NCI-H187 treated with DMSO at 0.1 percent for 48 hours (cell line): ENCODE results near the gene TMEM178B.
A peak's percentile ranks its signal among the peaks of the same experiment; 100 is the strongest.
"Not testable (repeated sequence)": the region's sequence is repeated elsewhere in the genome, so short reads cannot be mapped to it uniquely, and the experiment has no call there.

Experiments used
- DNase-seq: peaks from one replicate; lab custom pipeline; 2025; lab: John Stamatoyannopoulos, UW

TMEM178B gene

DNA sequence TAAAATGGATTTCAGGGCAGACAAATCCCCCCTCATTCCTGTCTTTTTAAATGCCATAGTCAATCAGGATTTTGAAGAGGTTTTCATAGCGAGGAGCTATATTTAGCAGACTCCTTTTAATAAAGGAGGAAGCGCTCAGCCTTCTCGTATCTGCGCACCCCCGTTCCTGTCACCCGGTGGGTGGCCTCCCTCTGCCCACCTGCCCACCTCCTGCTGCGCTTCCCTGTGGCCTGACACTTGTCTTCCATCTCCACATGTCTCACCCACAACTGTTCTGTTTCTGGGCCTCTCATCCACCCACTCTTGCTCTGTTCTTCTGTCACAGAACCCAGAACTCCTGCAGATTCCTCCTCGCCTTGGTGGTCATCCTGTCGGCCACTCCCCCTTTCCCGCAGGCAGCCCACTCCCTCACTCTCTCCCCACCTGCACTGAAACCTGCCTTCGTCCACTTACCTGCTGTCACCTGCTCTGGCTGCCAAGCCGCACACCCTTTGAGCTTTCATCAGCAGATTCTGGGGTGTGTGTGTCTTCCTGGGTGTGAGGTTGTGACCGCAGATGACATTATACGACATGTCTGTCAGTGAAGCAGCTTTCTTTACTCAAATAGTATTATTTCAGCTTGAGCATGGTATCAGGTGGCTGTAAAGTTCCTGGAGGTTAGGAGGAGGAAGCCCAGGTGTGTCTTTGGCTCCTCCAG is 313.8 kb downstream of the TMEM178B start:
- no peak for DNase-seq

DNA sequence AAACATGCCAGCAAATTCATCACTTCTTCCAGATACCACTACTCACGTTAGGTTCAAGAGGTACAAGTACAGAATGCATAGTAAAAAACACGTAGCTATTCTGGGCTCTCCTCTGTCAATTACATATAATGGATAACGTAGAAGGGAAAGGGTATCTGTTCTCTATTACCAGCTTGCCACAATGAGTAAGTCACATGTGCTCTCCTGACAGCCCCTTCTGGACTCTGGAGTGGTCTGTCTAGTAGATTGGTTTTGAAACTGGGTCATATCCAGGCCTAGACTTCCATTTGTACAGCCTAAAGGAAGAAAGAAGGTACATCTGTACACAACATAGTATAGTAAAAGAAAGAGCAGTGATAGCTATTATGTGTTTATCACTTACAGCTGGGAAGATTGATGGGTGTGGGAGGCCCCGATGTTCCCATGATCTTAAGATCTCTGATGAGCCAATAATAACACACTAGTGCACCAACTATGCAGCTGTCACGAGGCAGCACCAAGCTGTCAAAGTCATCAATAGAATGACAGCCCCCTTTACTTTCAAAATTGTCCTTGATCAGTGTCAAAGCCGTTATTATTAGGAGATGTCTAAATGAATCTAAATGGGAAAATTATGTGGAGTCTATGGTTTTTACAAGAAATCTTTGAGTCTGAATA is 315.4 kb downstream of the TMEM178B start:
- DNase-seq = no peak

DNA sequence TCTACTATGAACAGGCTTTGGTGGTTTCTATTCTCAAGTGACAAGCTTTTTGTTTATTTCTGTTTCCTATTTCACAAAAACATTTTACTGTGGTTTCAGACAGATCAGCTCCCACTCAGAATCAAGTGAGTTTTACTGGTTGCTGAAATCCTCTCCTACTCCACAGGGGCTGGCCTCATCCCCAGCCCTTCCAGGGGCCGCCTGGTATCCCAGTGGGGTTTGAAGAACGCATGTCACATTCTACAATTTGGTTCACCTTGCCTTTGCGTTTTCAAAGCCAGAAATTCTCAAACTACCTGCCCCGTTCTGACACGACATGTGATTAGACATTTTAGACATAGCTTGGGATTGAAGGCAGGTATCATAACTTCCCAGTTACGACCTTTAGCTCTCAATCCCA is 316.5 kb downstream of the TMEM178B start:
- DNase-seq = no peak

DNA sequence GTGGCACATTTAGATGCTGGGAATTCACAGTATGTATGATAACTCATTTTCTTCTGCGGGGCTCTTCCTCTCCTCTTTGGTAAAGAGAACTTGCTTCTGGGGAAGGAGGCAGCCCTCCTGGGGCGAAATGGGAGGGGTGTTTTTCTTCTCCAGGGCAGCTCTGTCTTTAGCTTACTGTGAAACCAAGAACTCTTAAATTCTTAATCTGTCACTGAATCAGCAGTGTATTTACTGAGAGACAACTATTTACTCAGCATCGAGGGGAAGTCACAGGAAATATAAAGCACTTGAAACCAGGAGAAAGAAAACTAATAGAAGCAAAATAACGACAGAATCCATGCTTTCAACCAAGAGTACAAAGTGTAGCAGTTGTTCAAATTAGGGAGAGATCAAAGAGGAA is 319.2 kb downstream of the TMEM178B start:
- DNase-seq = no peak

DNA sequence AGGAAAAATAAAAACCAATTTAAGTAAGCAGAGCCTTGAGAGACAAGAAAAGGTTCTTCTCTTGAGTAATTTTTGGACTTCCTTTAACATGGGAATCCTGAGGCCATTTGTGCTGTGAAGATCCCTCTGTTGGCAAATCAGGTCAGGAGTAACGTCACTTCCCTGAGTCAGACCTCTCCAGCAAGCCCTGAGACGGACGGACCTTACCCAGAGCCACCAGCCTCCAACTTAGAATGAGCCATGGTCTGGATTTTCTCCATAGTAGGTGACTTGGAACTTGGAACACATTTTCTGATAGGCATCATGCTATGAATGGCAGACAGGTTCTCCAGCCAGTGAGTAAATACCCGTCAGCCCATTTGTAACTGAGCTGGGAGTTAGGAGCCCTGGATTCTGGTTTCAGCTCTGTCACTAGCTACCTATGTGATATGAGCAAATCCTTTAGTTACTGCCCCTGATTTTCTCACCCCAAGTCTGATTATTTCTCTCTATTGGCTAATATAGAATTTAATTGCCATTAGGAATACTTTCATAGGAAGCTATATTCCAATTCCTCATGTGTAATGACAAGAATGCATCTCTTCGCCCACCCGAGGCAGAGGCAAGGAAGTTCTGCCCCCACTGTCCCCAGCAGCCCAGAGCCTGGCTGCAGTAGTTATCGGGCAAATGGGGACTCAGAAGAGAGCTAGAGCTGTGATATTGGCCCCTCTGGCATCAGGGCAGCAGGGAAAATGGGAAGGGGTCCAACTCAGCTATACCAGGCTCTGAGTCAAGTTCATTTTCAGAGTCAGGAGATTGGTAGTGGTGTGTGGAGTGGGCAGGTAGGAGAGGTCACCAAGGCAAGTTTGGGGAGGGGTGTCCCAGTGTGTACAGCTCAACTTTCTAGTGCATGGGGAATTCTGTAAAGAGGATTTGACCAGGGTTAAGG is 323.6 kb downstream of the TMEM178B start:
- no peak for DNase-seq

DNA sequence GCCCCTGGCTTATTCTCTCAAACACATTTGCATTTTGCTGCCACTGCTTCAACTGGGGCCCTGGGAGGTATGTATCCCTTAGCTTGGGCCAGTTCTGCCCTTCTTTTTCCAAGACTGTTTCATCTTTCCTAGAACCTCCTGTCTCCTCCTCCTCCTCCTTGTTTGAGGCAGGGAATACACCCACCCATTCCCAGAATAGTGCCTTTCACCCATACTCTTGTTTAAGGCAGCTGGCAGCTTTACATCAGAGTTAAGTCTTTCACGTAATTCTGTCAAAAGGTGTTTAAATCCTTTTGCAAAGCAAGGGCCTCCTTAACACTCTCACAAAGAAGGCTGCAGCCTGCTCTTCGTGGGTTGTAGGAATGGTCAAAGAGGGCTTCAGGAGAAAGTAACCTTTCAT is 326.5 kb downstream of the TMEM178B start:
- DNase-seq = no peak

DNA sequence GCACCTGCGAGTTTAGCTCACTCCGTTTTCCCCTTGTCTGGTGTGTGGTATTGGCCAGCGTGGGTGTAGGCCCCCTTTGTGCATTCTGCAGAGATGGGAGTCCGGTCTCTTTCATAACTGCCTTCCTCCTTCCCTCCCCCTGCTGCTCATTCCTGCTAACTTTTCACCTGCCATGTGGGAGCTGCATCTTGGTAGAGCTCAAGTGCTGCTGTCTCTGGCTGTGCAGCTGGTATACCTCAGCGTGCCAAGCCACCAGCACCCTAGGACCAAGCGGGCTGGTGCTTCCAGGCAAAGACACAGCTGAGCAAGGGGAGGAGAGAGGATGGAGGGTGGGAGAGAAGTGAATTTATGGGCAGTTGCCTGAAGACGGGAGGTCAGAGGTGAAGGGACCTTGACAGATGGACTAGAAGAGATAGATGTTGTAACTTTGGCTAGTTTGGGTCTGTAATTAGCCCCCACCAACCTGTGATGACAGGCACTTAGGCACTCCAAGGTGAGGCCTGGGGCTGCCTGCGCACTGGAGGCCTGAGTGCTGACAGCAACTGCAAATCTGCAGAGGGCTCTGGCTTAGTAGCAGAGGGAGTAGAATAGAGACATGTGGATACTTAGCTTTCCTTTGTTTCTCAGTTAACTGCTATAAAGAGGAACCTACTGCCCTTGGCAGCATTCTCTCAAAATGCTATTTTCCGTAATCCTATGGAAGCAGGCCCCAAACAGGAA is 328.6 kb downstream of the TMEM178B start:
- no peak for DNase-seq

DNA sequence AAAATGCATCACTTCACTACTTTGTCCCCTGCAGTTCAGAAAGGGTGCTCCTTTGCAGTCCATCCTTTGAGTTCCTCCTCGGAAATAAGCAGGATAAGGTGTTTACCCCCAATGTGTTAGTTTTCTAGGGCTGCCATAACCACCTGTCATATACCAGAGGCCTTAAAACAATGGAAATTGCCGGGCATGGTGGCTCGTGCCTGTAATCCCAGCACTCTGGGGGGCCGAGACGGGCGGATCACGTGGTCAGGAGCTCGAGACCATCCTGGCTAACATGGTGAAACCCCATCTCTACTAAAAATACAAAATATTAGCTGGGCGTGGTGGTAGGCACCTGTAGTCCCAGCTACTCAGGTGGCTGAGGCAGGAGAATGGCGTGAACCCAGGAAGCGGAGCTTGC is 330.0 kb downstream of the TMEM178B start:
- DNase-seq = not testable (repeated sequence)

DNA sequence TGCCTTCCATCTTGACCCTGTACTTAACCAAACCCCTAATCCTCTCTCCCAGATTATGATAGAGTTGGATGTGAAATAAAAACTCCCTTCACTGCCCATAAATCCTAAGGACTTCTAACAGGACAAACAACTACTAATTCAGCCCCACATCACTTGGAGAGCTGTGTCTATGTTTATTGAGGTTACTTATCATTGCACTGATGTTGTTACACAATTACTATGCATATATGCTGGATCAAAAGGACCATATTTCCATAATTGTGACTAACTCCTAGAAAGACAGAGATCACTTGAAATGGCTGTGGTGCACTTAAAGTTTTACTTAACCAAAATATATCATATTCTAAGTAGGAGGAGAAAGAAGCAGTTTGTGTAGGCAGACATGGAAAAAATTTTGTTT is 332.5 kb downstream of the TMEM178B start:
- DNase-seq = no peak

DNA sequence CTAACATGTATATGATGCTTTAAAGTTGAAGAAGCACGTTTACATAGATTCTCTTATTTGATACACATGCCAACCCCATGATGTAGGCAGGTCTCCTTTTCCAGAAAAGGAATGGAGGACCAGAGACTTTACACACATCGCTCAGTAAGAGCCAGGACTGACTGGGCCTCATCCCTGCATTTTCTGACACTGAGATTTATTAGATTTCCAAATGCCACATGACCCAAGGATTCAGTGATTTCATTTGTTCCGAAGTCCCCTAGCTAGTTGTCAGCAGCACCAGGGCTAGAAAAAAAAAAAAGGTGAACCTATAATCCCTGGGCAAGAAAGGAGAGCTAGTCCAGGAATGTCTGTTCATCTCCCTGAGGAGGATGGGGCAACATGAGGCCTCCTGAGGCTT is 334.0 kb downstream of the TMEM178B start:
- DNase-seq = no peak

DNA sequence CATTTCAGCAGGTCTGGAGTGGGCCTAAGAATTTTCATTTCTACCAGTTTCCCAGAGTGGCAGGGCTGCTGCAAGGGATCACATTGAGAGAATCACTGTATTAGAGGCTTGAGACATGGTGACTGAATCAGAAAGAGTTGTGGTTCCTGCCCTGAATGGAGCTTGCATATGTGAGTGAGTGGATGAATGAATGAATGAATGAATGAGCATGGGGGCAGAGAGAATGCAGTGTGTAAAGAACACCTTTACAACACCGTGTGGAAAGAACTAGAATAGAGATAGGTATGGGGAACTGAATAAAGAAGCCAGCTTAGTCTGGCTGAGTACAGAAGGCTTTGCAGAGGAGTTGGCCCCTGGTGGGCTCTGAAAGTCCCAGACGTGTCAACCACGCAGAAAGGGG is 334.6 kb downstream of the TMEM178B start:
- DNase-seq = no peak

DNA sequence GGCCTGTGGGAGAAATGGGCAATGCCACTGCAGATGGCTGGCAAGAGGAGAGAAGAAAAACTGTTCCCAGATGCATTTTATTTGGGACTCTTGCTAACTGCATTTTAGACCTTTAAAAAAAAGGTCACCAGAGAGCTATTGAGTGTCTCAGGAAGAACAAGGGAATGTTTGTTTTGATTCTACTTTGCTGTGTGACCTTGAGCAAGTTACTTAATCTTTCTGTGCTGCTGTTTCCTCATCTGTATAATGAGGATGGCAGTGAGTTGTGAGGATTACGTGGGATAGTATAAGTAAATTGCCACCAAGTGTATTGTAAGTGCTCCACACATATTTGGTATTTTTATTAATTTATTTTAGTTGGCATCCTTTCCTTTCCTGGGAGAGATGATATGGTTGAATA is 335.4 kb downstream of the TMEM178B start:
- no peak for DNase-seq

DNA sequence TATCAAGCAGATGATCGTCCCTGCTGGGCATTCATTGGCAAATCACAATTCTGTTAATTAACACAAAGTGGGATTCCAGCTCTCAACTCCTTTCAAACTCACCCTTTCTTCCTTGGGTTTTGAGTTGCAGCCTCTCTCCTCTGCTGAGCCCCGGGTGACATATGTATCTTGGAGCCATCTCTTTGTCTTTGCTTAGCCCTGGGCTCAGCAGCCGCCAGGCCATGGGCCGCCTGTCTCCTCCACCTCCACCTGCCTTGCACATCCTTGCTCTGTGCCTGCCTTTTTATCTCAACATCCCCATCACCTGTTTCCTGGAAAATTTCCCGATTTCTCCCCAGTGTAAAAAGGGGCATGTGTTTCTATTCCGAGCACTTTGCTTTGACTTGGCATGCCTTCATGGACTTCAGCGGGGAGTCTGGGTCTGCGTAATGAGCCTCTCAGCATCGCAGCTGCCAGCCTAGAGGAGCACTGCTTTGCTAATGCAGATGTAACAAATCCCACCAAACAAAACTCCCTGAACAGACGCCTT is 336.0 kb downstream of the TMEM178B start:
- DNase-seq = peak; percentile 89

DNA sequence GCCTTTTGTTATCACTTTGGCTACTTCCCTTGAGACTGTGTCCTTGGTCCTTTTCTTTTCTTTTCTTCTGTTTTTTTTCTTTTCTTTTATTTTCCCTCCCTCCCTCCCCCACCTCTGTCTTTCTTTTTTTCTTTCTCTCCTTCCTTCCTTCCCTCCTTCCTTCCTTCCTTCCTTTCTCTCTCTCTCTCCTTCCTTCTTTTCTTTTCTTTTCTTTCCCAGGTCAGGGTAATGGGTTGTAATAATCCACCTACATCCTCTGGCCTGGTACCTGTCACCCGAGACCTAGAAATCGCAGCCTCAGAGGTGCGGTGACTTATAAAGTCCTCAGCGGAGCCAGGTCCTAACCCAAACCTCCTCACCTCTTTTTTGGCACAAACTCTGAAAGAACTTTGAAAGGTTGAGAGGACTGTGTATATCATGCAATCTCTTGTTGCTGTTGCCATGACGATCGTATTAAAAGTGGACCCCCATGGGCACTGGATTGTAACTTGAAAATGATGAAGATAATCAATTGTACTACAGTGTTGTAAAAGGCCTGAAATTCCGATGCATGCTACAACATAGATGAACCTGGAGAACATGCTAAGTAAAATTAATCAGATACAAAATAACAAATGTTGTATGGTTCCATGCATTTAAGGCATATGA is 336.6 kb downstream of the TMEM178B start:
- no peak for DNase-seq

DNA sequence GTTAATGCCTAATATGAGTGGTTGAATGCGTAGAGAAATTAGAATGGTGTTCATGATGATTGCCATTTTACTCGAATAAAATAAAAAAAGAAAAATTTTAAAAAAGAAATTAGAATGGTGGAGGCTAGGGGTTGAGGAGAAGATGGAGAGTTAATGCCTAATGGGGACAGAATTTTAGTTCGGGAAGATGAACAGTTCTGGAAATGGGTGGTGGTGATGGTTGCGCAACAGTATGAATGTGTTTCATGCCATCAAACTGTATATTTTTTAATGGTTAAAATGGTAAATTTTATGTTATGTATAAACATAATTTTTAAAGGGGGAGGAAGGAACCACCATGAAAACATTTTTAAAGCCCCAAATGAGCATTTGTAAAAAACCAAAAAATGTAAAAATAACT is 337.3 kb downstream of the TMEM178B start:
- no peak for DNase-seq

DNA sequence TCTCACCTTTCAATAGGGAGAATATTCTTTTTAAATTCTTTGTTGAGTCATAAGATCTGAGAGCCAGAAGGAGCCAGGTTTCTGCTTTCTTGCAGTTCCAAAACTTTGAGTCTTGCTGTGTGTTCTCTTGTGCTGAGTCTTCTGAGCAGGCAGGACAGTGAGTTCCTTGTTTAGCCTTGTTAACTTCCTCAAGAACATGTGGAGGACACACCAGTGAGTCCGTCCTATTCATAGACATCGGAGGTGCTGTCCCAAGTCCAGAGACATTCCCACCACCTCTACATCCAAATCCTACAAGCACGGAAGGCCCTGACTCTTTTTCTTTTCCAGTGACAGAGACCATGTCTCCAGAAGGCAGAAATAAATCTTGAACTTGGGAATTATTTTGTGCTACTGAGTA is 342.1 kb downstream of the TMEM178B start:
- DNase-seq = no peak

DNA sequence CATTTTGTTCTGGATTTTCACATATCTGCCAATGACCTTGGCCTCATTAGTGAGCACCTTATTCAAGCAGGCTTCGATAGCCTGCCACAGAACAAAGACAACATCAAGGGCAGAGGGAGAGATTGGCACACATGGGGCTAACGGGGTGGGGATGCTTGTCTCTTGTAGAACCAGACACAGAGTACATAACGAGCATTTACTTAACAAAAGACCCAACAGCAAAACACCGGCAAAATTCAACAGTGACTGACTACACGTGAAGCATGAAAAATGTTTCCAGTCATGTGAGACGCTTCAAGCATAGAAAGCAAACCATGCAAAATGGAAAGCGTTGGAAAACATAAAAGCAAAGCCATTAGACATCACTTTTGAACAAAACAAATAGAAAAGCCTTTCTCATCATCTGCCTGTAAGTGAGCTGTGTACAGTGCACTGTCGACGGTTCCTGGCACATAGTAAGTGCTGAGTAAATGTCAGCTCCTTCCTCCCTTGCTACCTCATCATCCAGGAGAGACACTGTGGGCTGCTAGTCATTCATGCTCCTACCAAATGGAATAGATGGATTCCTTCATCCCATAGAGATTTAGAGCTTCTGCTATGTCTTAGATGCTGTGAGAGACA is 342.9 kb downstream of the TMEM178B start:
- DNase-seq = peak; percentile 99

DNA sequence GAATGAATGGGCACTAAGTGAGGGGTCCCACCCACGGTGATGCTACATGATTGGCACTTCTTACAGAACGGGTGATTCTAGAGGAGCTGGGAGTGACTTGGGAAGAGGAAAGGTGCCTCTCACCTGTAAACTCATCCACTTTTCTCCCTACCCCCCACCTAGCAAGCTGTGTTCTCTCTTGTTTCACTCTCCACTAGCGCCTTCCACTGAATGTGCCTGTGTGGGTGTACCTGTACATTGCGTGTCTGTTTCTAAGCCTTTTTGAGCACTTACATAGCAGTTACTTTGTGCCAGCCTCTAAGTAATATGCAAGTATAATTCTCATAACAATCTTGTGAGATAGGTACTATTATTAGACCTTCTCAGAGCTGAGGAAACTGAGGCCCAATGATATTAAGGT is 343.6 kb downstream of the TMEM178B start:
- DNase-seq = no peak

DNA sequence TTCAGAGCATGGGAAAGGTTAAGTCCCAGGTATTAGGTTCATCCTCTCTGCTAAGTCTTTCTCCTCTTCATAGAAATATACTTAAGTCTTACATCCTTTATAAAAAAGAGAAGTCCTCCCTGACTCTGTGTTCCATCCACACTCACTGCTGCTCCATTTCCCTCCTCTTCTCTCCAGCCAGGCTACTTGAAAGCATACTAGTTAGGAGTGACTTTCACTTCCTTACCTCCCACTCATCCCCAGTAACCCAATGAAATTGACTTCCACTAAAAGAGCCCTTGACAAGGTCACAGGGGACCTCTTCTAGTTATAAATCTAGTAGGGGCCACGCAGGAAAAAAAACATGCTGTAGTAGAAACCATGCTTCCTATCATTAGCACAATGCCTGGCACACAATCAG is 344.2 kb downstream of the TMEM178B start:
- DNase-seq = no peak

DNA sequence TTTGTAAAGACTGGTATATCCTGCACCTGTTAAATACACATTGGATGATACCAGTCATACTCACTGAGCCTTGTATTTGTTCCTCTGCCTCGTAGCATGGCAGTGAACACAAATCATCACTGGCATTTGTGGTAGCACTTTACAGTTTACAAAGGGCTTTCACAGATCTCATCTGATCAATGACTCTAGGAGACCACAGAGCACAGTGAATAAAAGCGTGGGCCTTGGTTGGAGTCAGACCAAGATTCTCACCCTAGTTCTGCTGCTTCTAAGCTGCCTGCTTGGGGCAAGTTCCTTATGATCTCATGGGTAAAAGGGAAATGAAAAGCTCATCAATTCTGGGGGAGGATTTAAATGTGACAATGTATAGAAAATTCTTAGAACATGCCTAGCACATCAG is 347.4 kb downstream of the TMEM178B start:
- DNase-seq = no peak

DNA sequence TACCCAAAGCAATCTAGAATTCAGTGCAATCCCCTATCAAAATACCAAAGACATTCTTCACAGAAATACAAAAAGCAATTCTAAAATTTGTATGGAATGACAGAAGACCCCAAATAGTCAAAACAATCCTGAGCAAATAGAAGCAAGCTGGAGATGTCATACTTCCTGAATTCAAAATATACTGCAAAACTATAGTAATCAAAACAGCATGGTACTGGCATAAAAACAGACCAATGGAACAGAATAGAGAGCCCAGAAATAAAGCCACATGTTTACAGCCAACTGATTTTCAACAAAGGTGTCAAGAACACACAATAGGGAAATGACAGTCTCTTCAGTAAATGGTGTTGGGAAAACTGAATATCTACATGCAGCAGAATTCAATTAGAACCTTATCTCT is 353.3 kb downstream of the TMEM178B start:
- no peak for DNase-seq
